ENCODE data around the gene KLC3.

Gene KLC3

DNA sequence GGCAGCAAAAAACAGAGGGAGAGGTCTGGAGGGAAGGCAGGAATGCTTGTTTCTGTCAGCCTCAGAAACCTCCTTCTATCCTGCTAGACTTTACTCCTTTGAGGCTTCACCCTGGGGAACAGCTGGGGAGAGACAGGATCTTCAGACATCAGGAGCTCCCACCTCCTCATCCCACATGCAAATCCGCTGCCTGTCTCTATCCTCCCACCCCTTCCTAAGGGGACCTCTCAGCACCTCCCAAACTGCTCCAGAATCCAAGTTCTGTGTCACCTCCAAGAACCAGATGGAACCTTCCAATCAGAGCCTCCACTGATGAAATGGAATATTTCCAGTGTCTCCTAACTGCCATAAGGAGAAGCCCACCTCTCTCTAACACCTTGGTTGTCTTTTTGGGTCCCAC lies 39.6 kb downstream of the KLC3 start:
- DNase-seq = no peak

GRCh38 chr19:45382426-45382825 lies 41.9 kb downstream of the KLC3 start:
- no peak for DNase-seq

- no peak for DNase-seq
Observed at GRCh38 chr19:45385392-45386221, 45.1 kb downstream of the KLC3 start.

DNA sequence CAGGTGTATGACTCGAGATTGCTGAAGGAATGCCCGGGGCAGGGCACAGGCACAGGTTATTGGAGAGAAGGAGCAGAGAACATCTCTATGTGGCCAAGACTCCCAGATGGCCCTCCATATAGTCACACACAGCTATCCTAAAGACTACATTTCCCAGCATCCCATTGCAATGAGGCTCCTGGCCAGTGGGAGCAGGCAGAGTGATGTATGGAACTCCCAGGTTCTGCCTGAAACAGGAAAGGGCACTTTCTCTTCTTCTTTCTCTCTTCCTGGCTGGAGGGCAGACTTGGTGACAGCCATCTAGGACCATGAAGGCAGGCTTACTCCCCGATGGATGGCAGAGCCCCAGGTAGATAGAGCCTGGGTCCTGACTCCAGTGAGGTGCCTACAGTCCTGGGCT lies 50.8 kb downstream of the KLC3 start:
- no peak for DNase-seq

DNA sequence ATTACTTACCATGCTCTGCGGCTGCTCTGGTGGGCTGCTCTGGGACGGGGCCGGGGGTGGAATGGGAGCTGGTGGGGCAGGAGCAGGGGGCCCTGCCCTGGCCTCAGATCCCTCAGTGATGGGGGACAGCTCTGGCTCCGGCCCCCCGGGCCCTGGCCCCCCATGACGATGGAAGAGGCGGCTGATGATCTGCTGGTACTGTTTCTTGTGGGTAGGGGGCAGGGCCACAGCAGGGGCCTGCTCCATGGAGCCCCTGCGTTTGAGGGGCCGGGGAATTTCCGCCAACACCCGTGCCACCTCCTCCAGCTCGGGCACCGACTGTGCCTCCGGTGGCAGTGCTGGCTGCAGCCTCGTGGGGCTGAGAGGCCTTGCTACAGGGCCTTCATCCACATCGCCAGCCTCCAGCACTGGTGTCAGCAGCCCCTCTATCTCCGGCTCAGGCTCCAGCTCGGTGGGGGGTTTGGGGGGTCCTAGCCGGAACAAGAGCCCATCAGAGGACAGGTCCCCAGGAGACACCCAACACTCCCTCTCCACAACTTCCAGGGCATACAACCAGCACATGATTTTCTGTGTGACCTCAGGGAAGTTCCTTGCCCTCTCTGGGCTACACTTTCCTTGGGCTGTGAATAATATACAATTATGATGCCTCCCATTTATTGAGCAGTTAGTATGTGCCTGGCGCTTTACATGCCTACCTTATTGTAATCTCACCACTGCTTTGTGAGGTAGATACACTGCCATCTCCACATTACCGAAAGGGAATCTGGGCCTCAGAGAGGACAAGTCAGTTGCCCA lies 51.5 kb downstream of the KLC3 start:
- DNase-seq = no peak

DNA sequence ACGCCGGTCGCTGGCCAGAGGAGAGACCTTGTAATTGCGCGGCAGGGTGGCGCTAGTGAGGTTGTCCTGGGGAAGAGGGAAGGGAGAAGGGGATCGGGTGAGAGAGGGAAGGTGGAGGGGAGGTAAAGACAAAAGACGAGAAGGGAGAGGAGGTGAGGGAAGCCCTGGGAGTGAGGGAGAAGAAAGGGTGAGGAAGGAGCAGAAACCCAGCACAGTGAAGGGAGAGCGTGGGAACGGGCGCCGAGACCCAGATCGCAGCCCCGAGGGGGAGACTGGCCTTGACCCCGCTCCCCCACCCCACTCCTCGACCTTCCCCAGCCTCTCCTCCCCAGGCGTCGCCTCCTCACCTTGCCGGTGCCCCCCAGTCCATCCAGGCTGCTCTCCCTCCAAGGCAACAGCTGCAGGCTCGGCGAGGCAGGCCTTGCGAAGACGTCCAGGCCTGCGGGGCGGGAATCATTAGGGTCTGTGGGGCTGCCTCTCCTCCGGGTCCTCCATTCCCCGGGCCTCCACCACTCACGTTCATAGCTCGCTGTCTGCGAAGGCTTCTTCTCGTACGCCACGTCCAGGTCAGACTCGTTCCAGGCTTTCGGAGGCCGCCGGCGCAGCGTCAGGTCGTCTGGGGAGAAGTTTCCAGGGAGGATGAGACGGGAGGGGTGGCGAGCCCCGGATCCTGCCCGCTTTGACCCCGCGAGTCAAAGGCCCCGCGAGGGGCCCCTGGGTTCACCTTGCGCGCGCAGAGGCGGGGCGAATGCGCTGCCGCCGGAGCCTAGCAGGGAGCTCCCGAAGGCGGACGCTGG lies 55.5 kb downstream of the KLC3 start:
- no peak for DNase-seq

DNA sequence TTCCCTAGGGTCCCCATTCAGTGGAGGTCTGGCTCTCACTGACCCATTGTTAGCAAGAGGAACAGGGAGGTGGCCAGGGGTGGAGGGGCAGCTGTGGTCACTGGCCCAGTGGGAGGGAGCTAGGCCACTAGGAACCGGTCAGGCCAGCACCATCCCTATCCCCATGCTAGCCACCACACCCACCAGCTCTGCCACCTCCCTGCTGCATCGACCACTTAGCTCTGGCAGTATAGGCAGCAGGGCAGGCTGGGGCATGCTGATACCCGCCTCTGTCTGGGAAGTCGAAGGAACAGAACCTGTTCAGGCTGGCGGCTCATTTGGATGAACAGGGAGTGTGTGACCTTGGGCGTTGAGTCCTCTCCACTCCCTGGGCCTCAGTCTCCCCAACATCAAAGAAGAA lies 59.6 kb downstream of the KLC3 start:
- no peak for DNase-seq
